ENCODE data around the gene SEM1.

GRCh38 chr7:96710544-96710943 lies 898 bp upstream of the SEM1 start:
- TF ChIP-seq POLR2AphosphoS5 (IDR thresholded peaks at IDR 0.05; ENCODE audit: low read depth) (no peak), CTCF (IDR thresholded peaks at IDR 0.05; ENCODE audit: insufficient read depth, low read length) (no peak), GABPA (IDR thresholded peaks at IDR 0.05; ENCODE audit: low read depth) (no peak)
- TF ChIP-seq, protein P1, sequence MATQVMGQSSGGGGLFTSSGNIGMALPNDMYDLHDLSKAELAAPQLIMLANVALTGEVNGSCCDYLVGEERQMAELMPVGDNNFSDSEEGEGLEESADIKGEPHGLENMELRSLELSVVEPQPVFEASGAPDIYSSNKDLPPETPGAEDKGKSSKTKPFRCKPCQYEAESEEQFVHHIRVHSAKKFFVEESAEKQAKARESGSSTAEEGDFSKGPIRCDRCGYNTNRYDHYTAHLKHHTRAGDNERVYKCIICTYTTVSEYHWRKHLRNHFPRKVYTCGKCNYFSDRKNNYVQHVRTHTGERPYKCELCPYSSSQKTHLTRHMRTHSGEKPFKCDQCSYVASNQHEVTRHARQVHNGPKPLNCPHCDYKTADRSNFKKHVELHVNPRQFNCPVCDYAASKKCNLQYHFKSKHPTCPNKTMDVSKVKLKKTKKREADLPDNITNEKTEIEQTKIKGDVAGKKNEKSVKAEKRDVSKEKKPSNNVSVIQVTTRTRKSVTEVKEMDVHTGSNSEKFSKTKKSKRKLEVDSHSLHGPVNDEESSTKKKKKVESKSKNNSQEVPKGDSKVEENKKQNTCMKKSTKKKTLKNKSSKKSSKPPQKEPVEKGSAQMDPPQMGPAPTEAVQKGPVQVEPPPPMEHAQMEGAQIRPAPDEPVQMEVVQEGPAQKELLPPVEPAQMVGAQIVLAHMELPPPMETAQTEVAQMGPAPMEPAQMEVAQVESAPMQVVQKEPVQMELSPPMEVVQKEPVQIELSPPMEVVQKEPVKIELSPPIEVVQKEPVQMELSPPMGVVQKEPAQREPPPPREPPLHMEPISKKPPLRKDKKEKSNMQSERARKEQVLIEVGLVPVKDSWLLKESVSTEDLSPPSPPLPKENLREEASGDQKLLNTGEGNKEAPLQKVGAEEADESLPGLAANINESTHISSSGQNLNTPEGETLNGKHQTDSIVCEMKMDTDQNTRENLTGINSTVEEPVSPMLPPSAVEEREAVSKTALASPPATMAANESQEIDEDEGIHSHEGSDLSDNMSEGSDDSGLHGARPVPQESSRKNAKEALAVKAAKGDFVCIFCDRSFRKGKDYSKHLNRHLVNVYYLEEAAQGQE (IDR thresholded peaks at IDR 0.05; ENCODE audit: insufficient replicate concordance, low read depth), result no peak

Measured in HL-60 (cell line).